Spleen (tissue), 11 donors: ENCODE measurements around the gene PI4K2A. TPM values are rescaled to one million over a fixed set of nuclear protein-coding genes. Genes with fewer than 3 reads are reported as not detected.
A peak's percentile ranks its signal among the peaks of the same experiment; 100 is the strongest.

Source experiments
- DNase-seq: peaks from one replicate; pipeline ENCODE4 v3.0.0-alpha.2; 2020
- H3K27ac ChIP-seq, 8 donors: fragments of 200-600 bp; sonication (generic) in 7 of 8; 1 replicate in 4 of 8; 2 replicates in 4 of 8; pipeline versions ENCODE4 v1.5.0 to v1.8.0; 2016 to 2021; ENCODE audit warnings: inconsistent platforms in 4 of 8, mild to moderate bottlenecking in 4 of 8, moderate library complexity in 1 of 8
- H3K27me3 ChIP-seq, 7 donors: fragments of 200-600 bp; sonication (generic) in 6 of 7; replicated peaks in 1 of 7; 1 replicate in 4 of 7; 2 replicates in 3 of 7; pipeline versions ENCODE4 v1.5.0 to v1.8.0; 2016 to 2021; ENCODE audit warnings: inconsistent platforms in 3 of 7, mild to moderate bottlenecking in 1 of 7
- H3K36me3 ChIP-seq, 6 donors: fragments of 200-600 bp; sonication (generic) in 5 of 6; 1 replicate in 4 of 6; 2 replicates in 2 of 6; pipeline versions ENCODE4 v1.5.0 to v1.8.0; 2016 to 2021; ENCODE audit warnings: inconsistent platforms in 2 of 6
- H3K4me1 ChIP-seq, 6 donors: fragments of 200-600 bp; sonication (generic) in 5 of 6; 1 replicate in 3 of 6; 2 replicates in 3 of 6; pipeline versions ENCODE4 v1.5.0 to v1.8.0; 2016 to 2021; ENCODE audit warnings: inconsistent platforms in 3 of 6
- H3K4me3 ChIP-seq, 8 donors: fragments of 200-600 bp; sonication (generic) in 7 of 8; 1 replicate in 4 of 8; 2 replicates in 4 of 8; pipeline versions ENCODE4 v1.5.0 to v1.8.0; 2016 to 2021; ENCODE audit warnings: inconsistent platforms in 4 of 8, mild to moderate bottlenecking in 4 of 8, moderate library complexity in 2 of 8
- H3K9me3 ChIP-seq, 8 donors: fragments of 200-600 bp; sonication (generic) in 7 of 8; 1 replicate in 4 of 8; 2 replicates in 4 of 8; pipeline versions ENCODE4 v1.5.0 to v1.8.0; 2016 to 2021; ENCODE audit warnings: inconsistent platforms in 4 of 8
- CTCF ChIP-seq, 11 experiments: fragments of 200-600 bp in 7 of 11; fragments of 450-650 bp in 4 of 11; sonication (generic) in 4 of 11; IDR thresholded peaks in 8 of 11; conservative IDR thresholded peaks in 3 of 11; 1 replicate in 7 of 11; 2 replicates in 4 of 11; pipeline versions ENCODE4 v1.4.0 to v1.8.0; 2016 to 2021; ENCODE audit warnings: antibody characterized with exemption in 11 of 11, inconsistent platforms in 4 of 11, mild to moderate bottlenecking in 1 of 11
- POLR2A ChIP-seq, 3 donors: fragments of 450-650 bp; IDR thresholded peaks; one replicate each; pipeline ENCODE4 v1.5.1; 2017; ENCODE audit warnings: antibody characterized with exemption in 3 of 3, mild to moderate bottlenecking in 1 of 3
- POLR2AphosphoS5 ChIP-seq, 3 donors: sonication (generic); formaldehyde crosslinking; IDR thresholded peaks; one replicate each; pipeline ENCODE4 v1.5.1; 2017; ENCODE audit warnings: antibody characterized with exemption in 3 of 3
- WGBS, 5 donors: extraction: QIAGEN DNeasy Blood & Tissue Kit in 3 of 5; methylation state at CpG; one replicate each; pipeline versions ENCODE4 v1.1.5 to v1.1.7; 2013 to 2018; 5-methylcytosine and 5-hydroxymethylcytosine counted together
- intact Hi-C: fragments of 100-400 bp; cut with DNase I; formaldehyde crosslinking; loops from one replicate; pipeline ENCODE4 v1.15.0; 2023; ENCODE audit warnings: low total_unique reads
- polyA plus RNA-seq, 3 donors: library from polyadenylated mRNA; stranded (reverse); fragments of 200-250 nt; gene quantifications; one replicate each; pipeline ENCODE4 v1.2.1, GENCODE V29; 2013
- total RNA-seq, 7 donors: library from RNA; depleted of rRNA in 3 of 7; stranded (reverse); fragments of >200 nt in 3 of 7; fragmentation: NEBNext Ultra II Directional in 4 of 7; extraction: Animal tissue kit (Norgen Biotek cat#: 25700) in 4 of 7; gene quantifications; one replicate each; pipeline versions ENCODE4 v1.1.0 to v1.2.1, GENCODE V29; 2016 to 2021
- donor health status: healthy with polysubstance abuse.
- donor health status: DM: no; HTN: no; CAD: no; lungs with moderate emphysema.
- donor health status: DM: no; HTN: no; CAD: no.
- donor health status: Bipolar disorder and iron deficiency.
- donor health status: healthy.
- donor health status: DM: no; HTN: no; CAD: no.
- donor health status: DM: yes; HTN: yes; CAD: no.

PI4K2A gene
- total and polyA plus RNA-seq, 10 donors = 7.1 to 28.7 (median 22.5) TPM

GRCh38 chr10:97718178-97718577 lies 77.7 kb downstream of the PI4K2A start:
- WGBS, 5 donors = 54 to 69% (median 57%) methylated on average over 6 of the region's 6 CpGs
- H3K4me3 ChIP-seq = no peak overlapping the region
- TF ChIP-seq POLR2AphosphoS5 (IDR thresholded peaks at IDR 0.05) = no peak
- H3K27me3 ChIP-seq = peaks cover 0 to 15% (median 5%) of the 10 kb centered on the region in 7 donors
- peaks cover 3 to 59% (median 37%) of the 10 kb centered on the region in 6 donors for H3K4me1 ChIP-seq
- no peaks in the 10 kb centered on the region for H3K9me3 ChIP-seq
- peak; percentile 17 for DNase-seq
- H3K36me3 ChIP-seq = no peaks in the 10 kb centered on the region
- peak overlapping the region in 2 of 8 donors; percentile 21 to 47 for H3K27ac ChIP-seq
- intact Hi-C loops = no loop called here

- peak; percentile 67 for DNase-seq
- Histone ChIP-seq H3K36me3 (no peaks in the 10 kb centered on the region), H3K4me3 (no peak overlapping the region), H3K4me1 (peaks cover 2 to 55% (median 33%) of the 10 kb centered on the region in 6 donors), H3K27me3 (peaks cover 0 to 11% (median 4%) of the 10 kb centered on the region in 7 donors), H3K27ac (peak overlapping the region in 2 of 8 donors; percentile 21 to 47), H3K9me3 (no peaks in the 10 kb centered on the region)
- intact Hi-C loops = no loop called here
- TF ChIP-seq POLR2AphosphoS5 (IDR thresholded peaks at IDR 0.05) (no peak), POLR2A (IDR thresholded peaks at IDR 0.05) (no peak), CTCF (IDR thresholded peaks at IDR 0.05 in 8 of 11, conservative IDR thresholded peaks at IDR 0.05 in 3 of 11) (no peak)
- WGBS, 5 donors = 46 to 72% (median 53%) methylated on average over 8 of the region's 8 CpGs
These were observed 78.2 kb downstream of the PI4K2A start for GRCh38 chr10:97718659-97719142.

- no peak overlapping the region for H3K27ac ChIP-seq
- 90 to 99% (median 96%) methylated on average over 1 to 2 of the region's 2 CpGs for WGBS, 5 donors
These were observed 79.1 kb downstream of the PI4K2A start for GRCh38 chr10:97719602-97720001.

GRCh38 chr10:97721871-97722780 lies 81.7 kb downstream of the PI4K2A start:
- Histone ChIP-seq H3K27me3 (peaks cover 0 to 6% (median 0%) of the 10 kb centered on the region in 7 donors), H3K36me3 (no peaks in the 10 kb centered on the region), H3K4me3 (no peak overlapping the region), H3K27ac (no peak overlapping the region), H3K4me1 (peaks cover 0 to 24% (median 14%) of the 10 kb centered on the region in 6 donors), H3K9me3 (no peaks in the 10 kb centered on the region)
- 79 to 88% (median 86%) methylated on average over 12 of the region's 12 CpGs for WGBS, 5 donors
- intact Hi-C loops = no loop called here
- TF ChIP-seq POLR2AphosphoS5 (IDR thresholded peaks at IDR 0.05) = no peak
- no peak for TF ChIP-seq POLR2A (IDR thresholded peaks at IDR 0.05)
- no peak for TF ChIP-seq CTCF (IDR thresholded peaks at IDR 0.05 in 8 of 11, conservative IDR thresholded peaks at IDR 0.05 in 3 of 11)
- DNase-seq = peak; percentile 30

More at GRCh38 chr10:97719602-97720001, 79.1 kb downstream of the PI4K2A start:
- intact Hi-C loops = no loop called here
- Histone ChIP-seq H3K4me1 (peaks cover 2 to 47% (median 26%) of the 10 kb centered on the region in 6 donors), H3K27me3 (peaks cover 0 to 4% (median 0%) of the 10 kb centered on the region in 7 donors), H3K4me3 (no peak overlapping the region), H3K9me3 (no peaks in the 10 kb centered on the region), H3K36me3 (no peaks in the 10 kb centered on the region)
- TF ChIP-seq POLR2AphosphoS5 (IDR thresholded peaks at IDR 0.05) (no peak), POLR2A (IDR thresholded peaks at IDR 0.05) (no peak), CTCF (IDR thresholded peaks at IDR 0.05 in 8 of 11, conservative IDR thresholded peaks at IDR 0.05 in 3 of 11) (no peak)
- DNase-seq = no peak
